ENCODE measurements around the gene GRK1.

GRK1 gene

GRCh38 chr13:113632706-113633484, 34.1 kb upstream of the GRK1 start:
- DNase-seq (ENCODE audit: low spot score) = no peak

- DNase-seq (ENCODE audit: low spot score) = no peak
These were observed 33.5 kb upstream of the GRK1 start for GRCh38 chr13:113633485-113633873.

DNA sequence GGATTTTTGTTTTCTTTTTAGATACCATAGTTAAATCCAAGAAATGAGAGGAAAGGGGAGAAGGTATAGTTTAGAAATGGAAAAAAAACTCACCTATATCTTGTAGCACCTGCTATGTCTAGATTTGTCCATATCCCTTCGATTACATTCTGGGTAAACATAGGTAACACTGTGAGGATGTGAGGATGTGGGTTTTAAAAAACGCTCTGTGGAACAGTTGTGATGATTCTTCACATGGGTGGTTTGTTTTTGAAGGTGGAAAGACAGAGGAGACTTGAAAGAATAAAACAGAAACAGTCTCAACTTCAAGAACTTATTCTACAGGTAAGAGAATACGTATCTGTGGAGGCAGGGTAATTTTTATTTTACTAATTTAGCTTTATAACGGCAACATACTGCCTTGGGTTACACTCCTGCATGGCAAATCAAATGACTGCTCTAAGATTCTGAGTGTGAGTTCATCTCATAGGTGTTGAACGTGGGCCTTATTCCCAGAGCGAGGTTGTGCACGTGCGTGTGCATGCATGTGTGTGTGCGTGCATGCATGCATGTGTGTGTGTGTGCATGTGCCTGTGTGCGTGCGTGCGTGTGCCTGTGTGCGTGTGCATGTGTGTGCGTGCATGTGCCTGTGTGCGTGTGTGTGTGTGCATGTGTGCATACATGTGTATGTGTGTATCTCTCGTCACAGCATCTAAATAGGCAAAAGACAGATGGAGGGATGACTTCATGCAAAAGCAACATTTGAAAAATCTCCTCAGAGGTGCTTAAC, 32.6 kb upstream of the GRK1 start:
- no peak for DNase-seq (ENCODE audit: low spot score)

DNA sequence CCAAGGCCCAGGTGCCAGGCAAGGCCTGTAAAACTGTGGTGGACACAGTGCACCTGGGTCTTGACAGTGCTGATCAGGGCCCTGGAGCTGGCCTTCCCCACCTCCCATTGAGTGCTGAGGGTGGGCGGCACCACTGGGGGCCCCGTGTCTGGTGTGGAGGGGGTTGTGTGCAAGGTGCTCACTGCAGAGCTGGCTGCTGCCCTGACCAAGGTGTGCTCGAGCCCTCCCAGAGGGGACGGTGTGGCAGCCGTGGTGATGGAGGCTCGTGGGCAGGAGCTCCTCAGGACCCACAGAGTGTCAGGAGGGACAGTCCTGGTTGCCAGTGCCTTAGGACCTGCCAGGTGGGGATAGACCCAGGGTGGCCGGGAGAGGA, 32.0 kb upstream of the GRK1 start:
- no peak for DNase-seq (ENCODE audit: low spot score)

DNA sequence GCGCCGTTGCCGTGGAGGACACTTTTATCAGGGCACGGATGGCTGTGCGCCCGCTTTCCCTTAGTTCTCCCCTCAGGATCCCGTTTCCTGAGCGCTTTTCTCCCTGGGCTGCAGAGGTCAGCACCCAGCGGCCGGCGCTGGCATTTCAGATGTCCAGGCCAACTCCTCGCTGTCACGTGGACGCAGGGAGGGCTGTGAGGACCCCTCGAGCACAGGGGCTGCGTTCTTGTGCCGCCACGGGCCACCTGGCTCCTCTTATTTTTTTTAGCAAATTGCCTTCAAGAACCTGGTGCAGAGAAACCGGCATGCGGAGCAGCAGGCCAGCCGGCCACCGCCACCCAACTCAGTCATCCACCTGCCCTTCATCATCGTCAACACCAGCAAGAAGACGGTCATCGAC, 31.3 kb upstream of the GRK1 start:
- no peak for DNase-seq (ENCODE audit: low spot score)

- DNase-seq (ENCODE audit: low spot score) = no peak
These were observed 30.6 kb upstream of the GRK1 start for GRCh38 chr13:113636266-113636963.

DNA sequence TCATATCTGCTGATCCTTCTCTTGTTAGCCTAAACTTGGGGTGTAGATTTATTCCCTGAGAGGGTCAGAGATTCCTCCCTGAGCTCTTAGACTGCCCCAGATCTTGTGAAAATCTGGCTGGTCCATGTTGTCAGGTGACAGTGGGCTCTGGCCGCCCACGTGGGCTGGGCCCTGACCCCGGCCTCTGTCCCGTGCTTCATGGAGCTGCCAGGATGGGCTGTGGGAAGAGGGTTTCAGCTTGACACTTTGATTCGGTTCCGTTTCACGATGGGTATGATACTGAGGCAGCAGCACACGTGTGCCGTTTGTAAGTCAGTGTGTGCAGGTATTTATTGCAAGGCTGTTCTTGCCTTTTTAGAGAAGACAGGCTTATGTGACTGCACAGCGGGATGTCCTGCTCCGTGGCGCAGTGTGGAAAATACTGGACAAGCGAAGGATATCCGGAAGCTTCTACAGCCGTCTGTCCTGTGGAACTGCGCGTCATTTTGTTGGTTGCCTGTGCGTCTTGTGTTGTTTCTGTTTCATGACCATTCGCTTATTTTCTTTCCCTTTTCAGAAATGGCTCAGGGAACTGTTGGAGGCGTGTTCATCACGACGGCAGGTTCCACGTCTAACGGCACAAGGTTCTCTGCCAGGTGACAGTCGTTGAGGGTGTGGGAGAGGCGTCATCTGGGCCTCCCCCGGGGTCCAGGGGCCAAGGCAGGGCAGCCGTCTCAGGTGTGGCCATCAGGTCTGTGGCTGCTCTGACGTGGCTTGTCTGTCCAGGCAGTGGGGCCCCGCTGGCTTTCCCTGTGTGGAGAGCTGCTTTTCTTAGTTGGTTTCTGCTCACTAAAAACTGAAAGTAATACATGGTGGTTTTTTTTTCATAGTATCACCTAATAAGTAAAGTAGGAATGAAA, 29.5 kb upstream of the GRK1 start:
- DNase-seq (ENCODE audit: low spot score) = no peak

DNA sequence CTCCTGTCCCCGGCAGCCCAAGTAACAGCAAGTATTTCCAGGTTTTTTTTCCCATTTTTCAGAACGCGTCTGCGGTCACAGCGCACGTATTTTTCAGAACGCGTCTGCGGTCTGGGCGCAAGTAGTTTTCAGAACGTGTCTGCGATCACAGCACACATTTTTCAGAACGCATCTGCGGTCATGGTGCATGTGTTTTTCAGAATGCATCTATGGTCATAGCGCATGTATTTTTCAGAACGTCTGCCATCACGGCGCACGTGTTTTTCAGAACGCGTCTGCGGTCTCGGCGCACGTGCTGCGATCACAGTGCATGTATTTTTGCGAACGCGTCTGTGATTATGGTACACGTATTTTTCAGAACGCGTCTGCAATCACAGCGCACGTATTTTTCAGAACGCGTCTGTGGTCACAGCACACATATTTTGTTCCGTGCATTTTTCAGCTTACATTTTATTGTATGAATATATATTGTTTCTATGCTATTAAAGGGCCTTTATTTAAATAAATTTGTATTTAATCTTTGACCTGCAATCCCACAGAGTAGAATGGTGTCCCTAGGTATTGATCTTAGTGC, 28.8 kb upstream of the GRK1 start:
- DNase-seq (ENCODE audit: low spot score) = no peak

GRCh38 chr13:113638806-113639205, 28.2 kb upstream of the GRK1 start:
- DNase-seq (ENCODE audit: low spot score) = no peak

GRCh38 chr13:113639616-113640262, 27.3 kb upstream of the GRK1 start:
- no peak for DNase-seq (ENCODE audit: low spot score)

- DNase-seq (ENCODE audit: low spot score) = no peak
These were observed 25.6 kb upstream of the GRK1 start for GRCh38 chr13:113641426-113641825.

DNA sequence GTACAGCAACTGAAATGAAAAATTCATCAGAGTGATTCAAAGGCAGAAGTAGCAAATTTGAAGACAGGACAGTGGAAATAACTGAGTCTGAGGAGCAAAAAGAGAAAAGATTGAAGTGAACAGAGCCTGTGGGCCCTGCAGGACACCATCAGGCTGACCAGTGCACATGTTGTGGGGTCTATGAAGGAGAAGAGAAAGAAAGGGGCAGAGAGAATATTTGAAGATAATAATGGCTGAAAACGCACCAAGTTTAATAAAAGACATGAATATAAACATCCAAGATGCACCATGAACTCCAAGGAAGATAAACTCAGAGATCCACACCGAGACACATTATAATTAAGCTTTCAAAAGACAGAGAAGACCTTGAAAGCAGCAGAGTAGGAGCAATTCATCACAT, 24.5 kb upstream of the GRK1 start:
- DNase-seq (ENCODE audit: low spot score) = no peak

DNA sequence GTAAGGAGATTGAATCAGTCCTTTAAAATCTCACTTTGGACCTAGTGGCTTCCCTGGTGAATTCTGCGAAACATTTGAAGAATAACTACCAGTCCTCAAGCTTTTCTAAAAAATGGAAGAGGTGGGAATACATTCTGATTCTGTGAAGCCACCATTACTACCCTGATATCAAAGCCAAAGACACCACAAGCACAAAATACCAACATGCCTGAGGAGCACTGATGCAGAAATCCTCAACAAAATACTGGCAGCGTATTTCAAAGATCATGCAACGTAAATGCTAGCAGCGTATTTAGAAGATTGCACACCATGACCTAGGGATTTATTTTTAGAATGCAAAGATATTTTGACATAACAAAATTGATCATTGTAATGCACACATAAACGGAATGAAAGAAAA, 23.4 kb upstream of the GRK1 start:
- peak; percentile 3 for DNase-seq (ENCODE audit: low spot score)

DNA sequence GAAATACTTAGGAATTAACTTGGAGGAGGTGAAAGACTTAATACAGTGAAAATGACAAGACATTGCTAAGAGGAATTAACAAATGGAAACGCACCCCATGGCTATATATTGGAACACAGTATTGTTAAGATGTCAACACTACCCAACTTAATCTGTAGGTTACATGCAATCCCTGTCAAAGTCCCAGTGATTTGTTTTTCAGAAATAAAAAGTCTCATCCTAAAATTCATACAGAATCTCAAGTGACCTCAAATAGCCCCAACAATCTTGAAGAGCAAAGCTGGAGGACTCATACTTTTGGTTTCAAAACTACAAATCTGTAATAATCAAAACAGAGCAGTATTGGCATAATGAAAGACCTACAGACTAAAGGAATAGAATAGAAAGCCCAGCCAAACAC, 22.2 kb upstream of the GRK1 start:
- no peak for DNase-seq (ENCODE audit: low spot score)

DNA sequence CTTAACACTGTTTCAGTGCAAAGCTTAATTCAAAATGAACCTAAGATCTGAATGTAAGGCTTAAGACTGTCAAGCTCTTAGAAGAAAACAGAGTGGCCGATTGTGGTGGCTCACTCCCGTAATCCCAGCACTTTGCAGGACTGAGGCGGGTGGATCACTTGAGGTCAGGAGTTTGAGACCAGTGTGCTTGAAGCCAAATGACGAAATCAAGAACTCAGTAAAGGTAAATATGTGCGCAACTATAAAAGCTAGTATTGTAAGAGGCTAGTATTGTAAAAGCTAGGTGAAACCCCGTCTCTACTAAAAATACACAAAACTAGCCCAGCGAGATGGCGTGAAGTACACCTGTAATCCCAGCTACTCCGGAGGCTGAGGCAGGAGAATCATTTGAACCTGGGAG, 21.7 kb upstream of the GRK1 start:
- no peak for DNase-seq (ENCODE audit: low spot score)

DNA sequence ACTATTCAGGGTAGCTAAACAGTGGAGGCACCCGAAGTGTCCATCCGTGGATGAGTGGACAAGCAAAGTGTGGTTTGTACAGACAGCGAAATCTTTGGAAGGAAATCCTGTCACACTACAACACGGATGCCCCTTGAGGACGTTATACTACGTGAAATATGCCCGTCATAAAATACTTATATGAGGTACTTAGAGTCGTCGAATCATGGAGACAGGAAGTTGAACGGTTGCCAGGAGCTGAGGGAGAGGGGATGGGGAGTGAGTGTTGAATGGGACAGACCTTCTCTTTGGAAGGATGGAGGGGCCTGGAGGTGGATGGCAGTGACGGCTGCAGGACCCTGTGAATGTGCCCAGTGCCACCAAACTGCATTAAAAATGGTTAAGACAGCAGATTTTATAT, 20.6 kb upstream of the GRK1 start:
- no peak for DNase-seq (ENCODE audit: low spot score)

DNA sequence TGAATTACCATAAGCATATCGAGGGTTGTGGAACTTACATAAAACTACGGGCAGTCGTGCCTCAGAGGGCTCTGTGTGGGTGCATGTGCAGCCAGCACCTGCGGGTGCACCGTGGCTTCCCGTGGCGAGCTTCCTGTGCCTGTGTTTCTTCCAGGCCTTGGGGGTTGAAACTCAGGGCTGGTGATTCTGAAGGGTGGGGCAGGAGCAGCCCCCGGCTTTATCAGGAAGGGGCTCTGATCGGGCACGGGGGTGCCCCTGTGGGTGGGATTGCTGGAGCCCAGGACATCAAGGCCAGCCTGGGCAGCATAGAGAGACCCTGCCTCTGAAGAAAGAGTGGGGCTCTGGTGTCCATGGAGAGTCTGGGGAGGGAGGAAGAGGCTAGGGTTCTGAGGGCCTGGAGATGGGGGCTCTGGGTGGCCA, 20.1 kb upstream of the GRK1 start:
- DNase-seq (ENCODE audit: low spot score) = no peak

DNA sequence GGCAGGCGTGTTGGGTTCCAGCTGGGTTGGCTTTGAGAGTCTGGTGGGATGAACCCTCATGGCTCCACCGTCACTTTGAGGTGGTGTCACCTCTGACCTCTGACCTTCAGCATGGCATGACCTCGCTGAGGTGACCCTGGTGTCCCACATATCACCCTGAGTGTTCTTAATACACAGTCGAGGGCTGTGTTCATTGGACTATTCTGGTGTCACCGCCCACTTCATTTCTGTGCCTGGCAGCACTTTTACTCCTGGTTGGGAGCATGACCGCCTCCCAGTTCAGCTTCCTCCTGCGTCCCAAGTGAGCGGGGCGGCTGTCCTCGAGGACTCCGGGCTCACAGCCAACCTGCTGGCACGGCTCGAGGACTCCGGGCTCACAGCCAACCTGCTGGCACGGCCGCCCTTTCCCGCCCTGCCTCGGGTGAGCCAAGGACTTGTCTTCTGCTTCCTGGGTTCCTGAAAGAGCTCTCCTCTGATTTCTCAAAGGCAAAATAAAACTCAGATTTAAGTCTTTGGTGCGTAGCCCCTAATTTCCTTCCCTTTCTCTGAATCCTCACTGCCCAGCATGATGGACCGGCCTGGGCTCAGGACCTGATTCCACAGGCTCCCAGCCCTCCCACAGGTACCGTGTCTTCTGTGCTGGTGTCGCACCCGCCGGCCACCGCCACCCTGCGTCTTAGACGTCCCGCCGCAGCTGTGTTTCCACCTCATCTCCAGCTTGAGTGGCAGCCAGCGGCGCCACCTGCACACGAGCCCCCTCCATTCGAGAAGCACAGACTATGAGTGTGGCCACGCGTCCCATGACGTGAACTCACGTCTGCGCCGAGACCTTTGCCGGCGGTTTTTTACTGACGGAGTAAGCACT, 19.4 kb upstream of the GRK1 start:
- DNase-seq (ENCODE audit: low spot score) = peak; percentile 15

- no peak for DNase-seq (ENCODE audit: low spot score)
These were observed 18.8 kb upstream of the GRK1 start for GRCh38 chr13:113648216-113648610.

- DNase-seq (ENCODE audit: low spot score) = no peak
These were observed 17.8 kb upstream of the GRK1 start for GRCh38 chr13:113649212-113649611.
